ENCODE results near the gene PRAC2.

PRAC2 gene

GRCh38 chr17:48726916-48727286 is 3.9 kb downstream of the PRAC2 start:
- no peak overlapping the region for H3K4me3 ChIP-seq (ENCODE audit: low read length)
- H3K27me3 ChIP-seq (ENCODE audit: control insufficient read depth, low read length) = peaks cover 82% of the 10 kb centered on the region
- H3K36me3 ChIP-seq (ENCODE audit: control insufficient read depth, low read length) = no peaks in the 10 kb centered on the region
- no peaks in the 10 kb centered on the region for H3K79me2 ChIP-seq (ENCODE audit: control insufficient read depth, low read length)
- H3K4me2 ChIP-seq (ENCODE audit: low read length) = no peak overlapping the region
- no peak overlapping the region for H3K27ac ChIP-seq (ENCODE audit: low read depth, low read length)
- H4K20me1 ChIP-seq (ENCODE audit: control insufficient read depth, insufficient read depth, low read depth, low read length) = no peaks in the 10 kb centered on the region
- H3F3A ChIP-seq (ENCODE audit: control insufficient read depth, insufficient read depth) = no peaks in the 10 kb centered on the region
- no peaks in the 10 kb centered on the region for H3K9me2 ChIP-seq (replicated peaks; ENCODE audit: control insufficient read depth, low read length)
- no peaks in the 10 kb centered on the region for H3K9me3 ChIP-seq (ENCODE audit: control insufficient read depth, insufficient read depth, low read length)
- peaks cover 17% of the 10 kb centered on the region for H3K4me1 ChIP-seq (ENCODE audit: control insufficient read depth, low read length)
- no peak for TF ChIP-seq CTCF (IDR thresholded peaks at IDR 0.05; ENCODE audit: low read depth, low read length, poor library complexity, severe bottlenecking)
- no peak for TF ChIP-seq EZH2phosphoT487 (IDR thresholded peaks at IDR 0.05; ENCODE audit: borderline replicate concordance, low read length)

DNA sequence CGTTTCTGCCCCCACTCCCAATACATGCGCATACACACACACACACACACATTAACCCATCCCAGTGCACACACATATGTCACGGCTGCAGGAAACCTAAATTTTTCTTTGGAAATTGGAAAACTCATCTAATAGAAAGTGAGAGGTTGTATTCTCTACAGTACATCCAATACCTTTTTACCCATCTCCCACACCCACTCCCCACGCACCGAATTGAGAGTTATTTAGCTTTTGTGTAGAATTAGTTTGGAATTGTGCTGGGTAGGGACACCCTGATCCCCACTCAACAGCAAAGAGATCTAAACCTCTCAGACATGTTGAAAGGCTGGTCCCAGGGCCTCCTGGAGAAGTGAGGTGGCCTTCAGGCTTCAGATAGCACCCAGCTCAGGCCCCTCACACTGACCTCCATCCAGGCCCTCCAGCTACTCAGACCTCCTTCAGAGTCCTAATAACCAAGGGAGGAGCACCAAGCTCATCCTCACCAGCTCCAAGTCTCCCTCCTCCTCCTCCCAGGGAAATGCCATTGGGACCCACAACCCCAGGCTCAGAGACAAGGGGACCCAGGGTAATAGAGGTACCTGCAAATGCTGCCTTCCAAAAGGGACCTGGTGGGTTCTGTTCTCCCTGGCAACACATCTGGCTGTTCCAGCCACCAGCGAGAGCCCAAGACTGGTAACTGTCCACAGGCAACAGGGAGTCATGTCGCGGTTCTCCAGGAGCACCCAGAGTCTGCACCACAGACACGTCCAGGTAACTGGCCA is 4.6 kb downstream of the PRAC2 start:
- Histone ChIP-seq H3K27me3 (ENCODE audit: control insufficient read depth, low read length) (peaks cover 77% of the 10 kb centered on the region), H3K79me2 (ENCODE audit: control insufficient read depth, low read length) (no peaks in the 10 kb centered on the region), H3K4me3 (ENCODE audit: low read length) (no peak overlapping the region)

DNA sequence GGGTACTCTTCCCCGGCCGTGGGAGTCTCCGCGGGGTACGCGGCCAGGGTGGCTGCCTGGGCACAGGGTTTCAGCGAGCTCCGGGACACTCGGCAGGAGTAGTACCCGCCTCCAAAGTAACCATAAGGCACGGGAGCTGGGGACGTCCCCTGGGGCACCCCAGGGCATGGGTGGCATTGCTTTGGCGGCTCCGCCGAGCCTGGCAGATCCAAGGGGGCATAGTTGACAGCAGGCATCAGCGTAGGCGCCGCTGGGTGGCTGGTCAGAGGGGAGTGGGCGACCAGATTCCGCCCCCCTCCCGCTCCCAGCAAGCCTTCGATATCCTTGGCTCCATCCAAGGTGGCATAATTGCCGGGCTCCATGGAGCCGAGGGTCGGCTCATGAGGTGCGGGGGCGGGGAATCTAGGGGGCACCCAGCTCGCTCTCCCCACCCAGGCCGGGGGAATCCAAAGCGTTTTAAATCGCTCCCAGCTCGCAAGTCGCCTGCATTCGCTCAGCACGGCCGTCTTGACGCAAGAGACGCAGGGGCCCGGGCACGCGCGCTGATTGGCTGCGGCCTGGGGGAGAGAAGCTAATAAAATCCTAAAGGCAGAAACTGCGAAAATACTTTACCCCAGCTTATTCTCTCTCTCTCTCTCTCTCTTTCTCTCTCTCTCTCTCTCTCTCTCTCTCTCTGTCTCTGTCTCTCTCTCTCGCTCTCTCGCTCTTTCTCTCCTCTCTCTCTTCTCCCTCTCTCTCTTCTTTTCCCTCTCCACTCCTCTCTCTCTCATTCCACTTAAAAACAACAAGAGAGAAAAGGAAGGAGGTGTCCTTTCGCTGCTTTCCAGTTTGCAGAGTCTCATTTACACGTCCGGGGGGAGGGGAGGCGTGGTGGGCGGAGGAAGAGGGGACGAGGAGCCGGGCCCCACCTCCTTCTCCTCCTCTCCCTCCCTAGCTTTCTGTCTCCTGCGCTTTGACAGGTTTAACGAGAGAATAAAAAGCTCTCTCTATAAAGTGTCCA is 5.5 kb downstream of the PRAC2 start, which contains the start of gene HOXB13:
Gene HOXB13 (minus strand): TSS at position 519 of the 1,000 bp plus-strand sequence. CDS start 157 bp downstream, at position 362.
- H3K9me2 ChIP-seq (replicated peaks; ENCODE audit: control insufficient read depth, low read length) = no peaks in the 10 kb centered on the region
- no peaks in the 10 kb centered on the region for H4K20me1 ChIP-seq (ENCODE audit: control insufficient read depth, insufficient read depth, low read depth, low read length)
- H3K27ac ChIP-seq (ENCODE audit: low read depth, low read length) = no peak within 1 kb of the TSS
- H3K27me3 ChIP-seq (ENCODE audit: control insufficient read depth, low read length) = peaks cover 68% of the 10 kb centered on the region
- TF ChIP-seq CTCF (IDR thresholded peaks at IDR 0.05; ENCODE audit: low read depth, low read length, poor library complexity, severe bottlenecking) (no peak), EZH2phosphoT487 (IDR thresholded peaks at IDR 0.05; ENCODE audit: borderline replicate concordance, low read length) (no peak)
- H3K4me1 ChIP-seq (ENCODE audit: control insufficient read depth, low read length) = peaks cover 8% of the 10 kb centered on the region
- no peaks in the 10 kb centered on the region for H3K36me3 ChIP-seq (ENCODE audit: control insufficient read depth, low read length)
- no peak within 1 kb of the TSS for H3K4me3 ChIP-seq (ENCODE audit: low read length)
- H3K79me2 ChIP-seq (ENCODE audit: control insufficient read depth, low read length) = no peaks in the 10 kb centered on the region
- H3K4me2 ChIP-seq (ENCODE audit: low read length) = no peak within 1 kb of the TSS
- no peaks in the 10 kb centered on the region for H3F3A ChIP-seq (ENCODE audit: control insufficient read depth, insufficient read depth)
- no peaks in the 10 kb centered on the region for H3K9me3 ChIP-seq (ENCODE audit: control insufficient read depth, insufficient read depth, low read length)

More for the DNA sequence above, 4.6 kb downstream of the PRAC2 start:
- no peaks in the 10 kb centered on the region for H3K36me3 ChIP-seq (ENCODE audit: control insufficient read depth, low read length)
- no peak overlapping the region for H3K4me2 ChIP-seq (ENCODE audit: low read length)
- no peaks in the 10 kb centered on the region for H3F3A ChIP-seq (ENCODE audit: control insufficient read depth, insufficient read depth)
- no peak overlapping the region for H3K27ac ChIP-seq (ENCODE audit: low read depth, low read length)
- H3K9me3 ChIP-seq (ENCODE audit: control insufficient read depth, insufficient read depth, low read length) = no peaks in the 10 kb centered on the region
- peaks cover 16% of the 10 kb centered on the region for H3K4me1 ChIP-seq (ENCODE audit: control insufficient read depth, low read length)
- no peaks in the 10 kb centered on the region for H3K9me2 ChIP-seq (replicated peaks; ENCODE audit: control insufficient read depth, low read length)
- no peak for TF ChIP-seq EZH2phosphoT487 (IDR thresholded peaks at IDR 0.05; ENCODE audit: borderline replicate concordance, low read length)
- TF ChIP-seq CTCF (IDR thresholded peaks at IDR 0.05; ENCODE audit: low read depth, low read length, poor library complexity, severe bottlenecking) = no peak
- no peaks in the 10 kb centered on the region for H4K20me1 ChIP-seq (ENCODE audit: control insufficient read depth, insufficient read depth, low read depth, low read length)

Data from DOHH2 (cell line).